KMS-11 (cell line): ENCODE measurements around the gene NEK7.

Source experiments
- H2AFZ ChIP-seq: fragments of 200-600 bp; sonication (generic); 2 replicates; pipeline ENCODE4 v1.6.1; 2016; ENCODE audit warnings: antibody characterized with exemption, mixed run types, low read depth
- H3K27ac ChIP-seq: fragments of 200-600 bp; sonication (generic); 2 replicates; pipeline ENCODE4 v1.6.1; 2016; ENCODE audit warnings: mild to moderate bottlenecking, mixed run types
- H3K27me3 ChIP-seq: fragments of 200-600 bp; sonication (generic); 2 replicates; pipeline ENCODE4 v1.6.1; 2017; ENCODE audit warnings: mild to moderate bottlenecking, low read depth, mixed run types, moderate library complexity; ENCODE audit not compliant: insufficient read depth
- H3K36me3 ChIP-seq: fragments of 200-600 bp; sonication (generic); 2 replicates; pipeline ENCODE4 v1.6.1; 2017; ENCODE audit warnings: mild to moderate bottlenecking, mixed run types; ENCODE audit not compliant: insufficient read depth
- H3K4me1 ChIP-seq: fragments of 200-600 bp; sonication (generic); 2 replicates; pipeline ENCODE4 v1.6.1; 2016; ENCODE audit warnings: mild to moderate bottlenecking, low read depth, mixed run types; ENCODE audit not compliant: poor library complexity, severe bottlenecking
- H3K4me2 ChIP-seq: fragments of 200-600 bp; sonication (generic); 2 replicates; pipeline ENCODE4 v1.7.0; 2016; ENCODE audit warnings: mild to moderate bottlenecking, mixed run types
- H3K4me3 ChIP-seq: fragments of 200-600 bp; sonication (generic); IDR thresholded peaks from 2 replicates; pipeline ENCODE4 v1.6.1; 2017; ENCODE audit warnings: low read depth, low read length, mixed read lengths; ENCODE audit not compliant: insufficient read depth
- H3K79me2 ChIP-seq: fragments of 200-600 bp; sonication (generic); 2 replicates; pipeline ENCODE4 v1.6.1; 2016; ENCODE audit warnings: low read depth, mixed run types; ENCODE audit not compliant: insufficient read depth
- H3K9ac ChIP-seq: fragments of 200-600 bp; sonication (generic); 2 replicates; pipeline ENCODE4 v1.6.1; 2016; ENCODE audit warnings: mild to moderate bottlenecking, mixed run types
- H4K20me1 ChIP-seq: fragments of 200-600 bp; sonication (generic); 2 replicates; pipeline ENCODE4 v1.6.1; 2016; ENCODE audit warnings: mild to moderate bottlenecking, mixed run types; ENCODE audit not compliant: insufficient read depth
- TF ChIP-seq, protein P1 (sequence below): fragments of 200-600 bp; sonication (generic); conservative IDR thresholded peaks from 2 replicates; pipeline ENCODE4 v1.6.1; 2017; ENCODE audit warnings: low read depth, mild to moderate bottlenecking, antibody characterized with exemption, low read length, moderate library complexity, mixed read lengths

NEK7 gene

DNA sequence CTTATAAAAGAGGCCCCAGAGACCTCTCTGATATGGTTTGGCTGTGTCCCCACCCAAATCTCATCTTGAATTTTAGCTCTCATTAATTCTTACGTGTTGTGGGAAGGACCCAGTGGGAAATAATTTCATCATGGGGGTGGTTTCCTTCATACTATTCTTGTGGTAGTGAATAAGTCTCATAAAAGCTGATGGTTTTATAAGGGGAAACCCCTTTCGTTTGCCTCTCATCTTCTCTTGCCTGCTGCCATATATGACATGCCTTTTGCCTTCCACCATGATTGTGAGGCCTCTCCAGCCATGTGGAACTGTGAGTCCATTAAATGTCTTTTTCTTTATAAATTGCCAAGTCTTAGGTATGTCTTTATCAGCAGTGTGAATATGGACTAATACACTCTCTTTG lies 22.5 kb upstream of the NEK7 start:
- Histone ChIP-seq H3K4me2 (no peak overlapping the region), H3K79me2 (no peaks in the 10 kb centered on the region), H3K27me3 (no peaks in the 10 kb centered on the region), H4K20me1 (no peaks in the 10 kb centered on the region), H3K27ac (no peak overlapping the region), H3K4me3 (no peak overlapping the region), H3K4me1 (no peaks in the 10 kb centered on the region), H3K9ac (no peak overlapping the region), H2AFZ (no peak overlapping the region), H3K36me3 (no peaks in the 10 kb centered on the region)
- TF ChIP-seq, protein P1, sequence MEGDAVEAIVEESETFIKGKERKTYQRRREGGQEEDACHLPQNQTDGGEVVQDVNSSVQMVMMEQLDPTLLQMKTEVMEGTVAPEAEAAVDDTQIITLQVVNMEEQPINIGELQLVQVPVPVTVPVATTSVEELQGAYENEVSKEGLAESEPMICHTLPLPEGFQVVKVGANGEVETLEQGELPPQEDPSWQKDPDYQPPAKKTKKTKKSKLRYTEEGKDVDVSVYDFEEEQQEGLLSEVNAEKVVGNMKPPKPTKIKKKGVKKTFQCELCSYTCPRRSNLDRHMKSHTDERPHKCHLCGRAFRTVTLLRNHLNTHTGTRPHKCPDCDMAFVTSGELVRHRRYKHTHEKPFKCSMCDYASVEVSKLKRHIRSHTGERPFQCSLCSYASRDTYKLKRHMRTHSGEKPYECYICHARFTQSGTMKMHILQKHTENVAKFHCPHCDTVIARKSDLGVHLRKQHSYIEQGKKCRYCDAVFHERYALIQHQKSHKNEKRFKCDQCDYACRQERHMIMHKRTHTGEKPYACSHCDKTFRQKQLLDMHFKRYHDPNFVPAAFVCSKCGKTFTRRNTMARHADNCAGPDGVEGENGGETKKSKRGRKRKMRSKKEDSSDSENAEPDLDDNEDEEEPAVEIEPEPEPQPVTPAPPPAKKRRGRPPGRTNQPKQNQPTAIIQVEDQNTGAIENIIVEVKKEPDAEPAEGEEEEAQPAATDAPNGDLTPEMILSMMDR: no peak

DNA sequence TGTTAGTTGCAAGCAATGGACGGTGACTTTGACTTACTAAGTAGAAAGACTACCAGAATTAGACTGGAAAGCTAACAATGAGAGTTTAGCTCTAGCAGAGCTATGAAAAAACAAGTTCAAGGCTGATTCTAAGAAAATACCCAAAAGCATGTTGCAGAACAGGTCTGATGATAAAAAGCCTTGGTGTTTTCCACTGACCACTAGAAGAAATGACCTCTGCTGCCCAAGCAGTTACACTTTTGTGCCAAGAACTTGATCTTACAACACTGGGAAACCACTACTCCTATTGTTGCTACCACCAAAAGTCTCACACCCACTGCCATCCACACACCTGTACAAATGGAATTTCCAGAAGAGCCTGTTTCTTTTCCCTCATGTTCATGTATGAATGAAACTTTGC lies 21.4 kb upstream of the NEK7 start:
- TF ChIP-seq, protein P1: no peak
- H3K79me2 ChIP-seq: no peaks in the 10 kb centered on the region
- no peak overlapping the region for H3K9ac ChIP-seq
- no peaks in the 10 kb centered on the region for H3K27me3 ChIP-seq
- no peak overlapping the region for H2AFZ ChIP-seq
- H3K36me3 ChIP-seq: no peaks in the 10 kb centered on the region
- H3K4me3 ChIP-seq: no peak overlapping the region
- H3K4me1 ChIP-seq: no peaks in the 10 kb centered on the region
- H4K20me1 ChIP-seq: no peaks in the 10 kb centered on the region
- H3K27ac ChIP-seq: no peak overlapping the region
- no peak overlapping the region for H3K4me2 ChIP-seq

DNA sequence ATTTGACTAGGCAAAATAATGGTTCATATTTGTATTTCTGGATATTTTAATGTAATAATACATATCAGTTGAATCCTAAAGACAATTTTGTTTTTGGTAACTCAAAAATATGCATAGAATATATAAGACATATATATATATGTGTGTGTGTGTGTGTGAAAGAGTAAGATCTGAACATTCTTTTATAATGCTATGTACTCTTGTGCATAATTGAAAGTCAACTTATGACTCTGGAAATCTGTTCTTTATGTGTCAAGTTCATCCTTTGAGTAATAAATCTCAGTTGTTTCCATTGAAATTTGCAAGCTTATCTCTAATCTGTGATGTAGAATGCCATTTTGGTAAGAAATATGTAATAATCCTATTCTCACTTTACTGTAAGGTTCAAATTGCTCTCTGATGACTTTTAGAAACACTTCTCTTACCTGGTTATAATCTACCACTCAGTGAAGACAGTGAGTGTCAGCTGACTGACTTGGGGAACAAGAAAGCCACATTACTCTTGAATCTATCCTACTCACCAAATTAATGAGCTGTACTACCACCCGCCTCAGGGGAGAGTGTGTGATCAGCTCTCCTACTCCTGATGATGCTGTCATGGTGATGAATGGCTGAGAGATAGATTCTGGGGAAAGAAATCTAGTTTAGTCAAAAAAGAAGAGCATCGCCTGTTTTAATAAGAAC lies 15.0 kb upstream of the NEK7 start:
- no peaks in the 10 kb centered on the region for H3K36me3 ChIP-seq
- H3K27ac ChIP-seq: no peak overlapping the region
- no peaks in the 10 kb centered on the region for H3K27me3 ChIP-seq
- H3K79me2 ChIP-seq: no peaks in the 10 kb centered on the region
- no peak overlapping the region for H3K9ac ChIP-seq
- no peak overlapping the region for H3K4me2 ChIP-seq
- TF ChIP-seq, protein P1: no peak
- no peaks in the 10 kb centered on the region for H4K20me1 ChIP-seq
- no peak overlapping the region for H3K4me3 ChIP-seq
- peaks cover 25% of the 10 kb centered on the region for H3K4me1 ChIP-seq
- H2AFZ ChIP-seq: no peak overlapping the region

DNA sequence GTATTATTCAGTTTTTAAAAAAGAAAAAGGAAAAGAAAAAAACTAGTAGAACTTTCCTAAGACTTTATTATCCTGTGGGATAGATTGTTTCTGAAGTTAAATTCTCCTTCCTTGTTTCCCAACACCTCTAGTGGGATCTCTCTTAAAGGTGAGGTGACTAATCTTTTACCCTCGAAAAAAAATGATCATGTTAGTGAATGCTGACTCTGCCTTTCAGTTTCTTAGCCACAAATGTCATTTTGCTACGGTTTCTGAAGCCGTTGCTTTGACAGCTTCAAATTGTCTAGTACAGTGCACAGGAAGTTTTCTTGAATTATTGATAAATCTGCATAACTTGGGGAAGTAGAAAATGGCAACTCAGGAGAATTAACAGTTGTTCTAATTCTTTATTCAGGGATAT lies 13.0 kb upstream of the NEK7 start:
- H3K4me2 ChIP-seq: peak overlapping the region; percentile 59
- TF ChIP-seq, protein P1: no peak
- no peak overlapping the region for H3K9ac ChIP-seq
- H2AFZ ChIP-seq: peak overlapping the region; percentile 24; the same call in 1 of the 2 replicates
- H3K79me2 ChIP-seq: no peaks in the 10 kb centered on the region
- H3K27me3 ChIP-seq: no peaks in the 10 kb centered on the region
- no peaks in the 10 kb centered on the region for H4K20me1 ChIP-seq
- no peaks in the 10 kb centered on the region for H3K36me3 ChIP-seq
- H3K27ac ChIP-seq: peak overlapping the region; percentile 41
- H3K4me3 ChIP-seq: no peak overlapping the region
- peaks cover 25% of the 10 kb centered on the region for H3K4me1 ChIP-seq
